NCI-H226 (cell line): Measurements from ENCODE around the gene MATR3.

Experiments
- DNase-seq: peaks from one replicate; pipeline ENCODE4 v3.0.0-alpha.2; 2015

Gene MATR3

GRCh38 chr5:139358064-139358463 is 64.5 kb downstream of the MATR3 start:
- DNase-seq: no peak

- DNase-seq: no peak
These were observed 66.8 kb downstream of the MATR3 start for GRCh38 chr5:139360384-139360783.

- no peak for DNase-seq
These were observed 68.4 kb downstream of the MATR3 start for GRCh38 chr5:139361835-139362429.

GRCh38 chr5:139363937-139364336 is 70.4 kb downstream of the MATR3 start:
- DNase-seq: no peak

- no peak for DNase-seq
These were observed 70.9 kb downstream of the MATR3 start for GRCh38 chr5:139364466-139364865.

GRCh38 chr5:139368613-139369012 is 75.1 kb downstream of the MATR3 start:
- DNase-seq: no peak

GRCh38 chr5:139369181-139369580 is 75.6 kb downstream of the MATR3 start:
- DNase-seq: no peak

GRCh38 chr5:139371482-139372435 is 78.2 kb downstream of the MATR3 start:
- DNase-seq: peak; percentile 44

- DNase-seq: no peak
These were observed 81.4 kb downstream of the MATR3 start for GRCh38 chr5:139374909-139375308.

- no peak for DNase-seq
These were observed 82.8 kb downstream of the MATR3 start for GRCh38 chr5:139376364-139376763.

- no peak for DNase-seq
These were observed 83.7 kb downstream of the MATR3 start for GRCh38 chr5:139377226-139377625.

- DNase-seq: no peak
These were observed 84.7 kb downstream of the MATR3 start for GRCh38 chr5:139378101-139378825.

- DNase-seq: no peak
These were observed 85.4 kb downstream of the MATR3 start for GRCh38 chr5:139378941-139379361.

GRCh38 chr5:139379626-139380449 is 86.3 kb downstream of the MATR3 start:
- no peak for DNase-seq
